B cell (primary cell): ENCODE results near the gene ARSI. TPM values are rescaled to one million over a fixed set of nuclear protein-coding genes. Genes with fewer than 3 reads are reported as not detected.

Experiments used
- ATAC-seq: fragments of 200-7000 bp; cut with Tn5 transposase; one replicate; pipeline ENCODE4 v1.10.0; 2021; ENCODE audit warnings: low read depth, mild to moderate bottlenecking, moderate number of reproducible peaks, moderate library complexity
- CTCF ChIA-PET: fragments of 350-600 bp; sonication (Branson Sonifier 250); formaldehyde crosslinking; loops from one replicate; lab custom pipeline; 2021; ENCODE audit warnings: antibody characterized with exemption, inconsistent platforms; lab: Charles Lee
- POLR2A ChIA-PET: fragments of 350-600 bp; sonication (Branson Sonifier 250); formaldehyde crosslinking; loops from one replicate; lab custom pipeline; 2021; ENCODE audit warnings: antibody characterized with exemption; lab: Charles Lee
- DNase-seq: peaks from one replicate; pipeline ENCODE4 v3.0.0; 2013
- H2AFZ ChIP-seq: 2 replicates; pipeline ENCODE4 v1.6.1; 2012; ENCODE audit warnings: mild to moderate bottlenecking, low read depth, low read length; ENCODE audit not compliant: insufficient read depth, poor library complexity, severe bottlenecking
- H3K27ac ChIP-seq, 2 donors: 1 replicate in 1 of 2; 2 replicates in 1 of 2; pipeline ENCODE4 v1.5.1; 2012 to 2013; ENCODE audit warnings: low read length in 2 of 2, mild to moderate bottlenecking in 2 of 2, moderate library complexity in 1 of 2
- H3K27me3 ChIP-seq, 4 experiments: fragments of 200-600 bp in 1 of 4; sonication (generic) in 1 of 4; replicated peaks in 1 of 4; 1 replicate in 2 of 4; 2 replicates in 2 of 4; pipeline versions ENCODE4 v1.6.1 to v1.7.0; 2013 to 2016; ENCODE audit warnings: low read length in 3 of 4, mild to moderate bottlenecking in 2 of 4, mixed read lengths in 1 of 4, moderate library complexity in 1 of 4; ENCODE audit not compliant: insufficient read depth in 4 of 4, control insufficient read depth in 3 of 4; ENCODE audit errors: control extremely low read depth in 1 of 4
- H3K36me3 ChIP-seq, 2 experiments: replicated peaks in 1 of 2; 1 replicate in 1 of 2; 2 replicates in 1 of 2; pipeline versions ENCODE4 v1.6.1 to v1.7.1; 2013; ENCODE audit warnings: low read length in 1 of 2; ENCODE audit not compliant: insufficient read depth in 2 of 2, control insufficient read depth in 1 of 2; ENCODE audit errors: control extremely low read depth in 1 of 2, extremely low read depth in 1 of 2
- H3K4me1 ChIP-seq, 2 donors: fragments of 200-600 bp in 1 of 2; sonication (generic) in 1 of 2; 1 replicate in 1 of 2; 2 replicates in 1 of 2; pipeline versions ENCODE4 v1.5.1 to v1.6.1; 2013 to 2017; ENCODE audit warnings: low read length in 2 of 2; ENCODE audit not compliant: control insufficient read depth in 2 of 2, insufficient read depth in 2 of 2
- H3K4me2 ChIP-seq: replicated peaks from 2 replicates; pipeline ENCODE3; 2012; ENCODE audit warnings: mild to moderate bottlenecking, low read depth, low read length; ENCODE audit not compliant: poor library complexity, severe bottlenecking
- H3K4me3 ChIP-seq, 5 experiments: fragments of 200-600 bp in 1 of 5; sonication (generic) in 1 of 5; 1 replicate in 3 of 5; 2 replicates in 2 of 5; pipeline versions ENCODE4 v1.5.1 to v1.7.0; 2011 to 2016; ENCODE audit warnings: low read length in 4 of 5, mild to moderate bottlenecking in 4 of 5, low read depth in 2 of 5, control low read depth in 1 of 5, moderate library complexity in 1 of 5; ENCODE audit not compliant: insufficient read depth in 1 of 5; ENCODE audit errors: control extremely low read depth in 1 of 5, extremely low read depth in 1 of 5
- H3K79me2 ChIP-seq: fragments of 200-600 bp; sonication (generic); one replicate; pipeline ENCODE4 v1.6.0; 2016; ENCODE audit warnings: low read length; ENCODE audit not compliant: control insufficient read depth, insufficient read depth
- H3K9ac ChIP-seq: fragments of 200-600 bp; sonication (generic); 2 replicates; pipeline ENCODE4 v1.6.1; 2017; ENCODE audit warnings: mild to moderate bottlenecking, low read length, moderate library complexity
- H3K9me3 ChIP-seq, 3 donors: one replicate each; pipeline versions ENCODE4 v1.6.1 to v1.7.1; 2013; ENCODE audit warnings: low read length in 2 of 3; ENCODE audit not compliant: control insufficient read depth in 2 of 3, insufficient read depth in 1 of 3; ENCODE audit errors: control extremely low read depth in 1 of 3
- H4K20me1 ChIP-seq: 2 replicates; pipeline ENCODE4 v1.6.0; 2012; ENCODE audit warnings: mild to moderate bottlenecking, low read length; ENCODE audit not compliant: insufficient read depth, control insufficient read depth, poor library complexity, severe bottlenecking
- H3K27ac Mint-ChIP-seq: one replicate; pipeline ENCODE4 v1.8.0; 2021; ENCODE audit warnings: mixed read lengths
- H3K27me3 Mint-ChIP-seq: one replicate; pipeline ENCODE4 v1.8.0; 2021; ENCODE audit warnings: mixed read lengths
- H3K4me1 Mint-ChIP-seq: one replicate; pipeline ENCODE4 v1.8.0; 2021; ENCODE audit warnings: mixed read lengths
- H3K4me3 Mint-ChIP-seq: one replicate; pipeline ENCODE4 v1.8.0; 2021; ENCODE audit warnings: mixed read lengths
- H3K9me3 Mint-ChIP-seq: one replicate; pipeline ENCODE4 v1.8.0; 2022; ENCODE audit warnings: mixed read lengths; ENCODE audit not compliant: insufficient read depth
- EZH2 ChIP-seq: IDR thresholded peaks from 2 replicates; pipeline ENCODE4 v1.6.1; 2012; ENCODE audit warnings: borderline replicate concordance, low read depth, mild to moderate bottlenecking, moderate library complexity, low read length; ENCODE audit not compliant: insufficient read depth, poor library complexity, severe bottlenecking
- WGBS: methylation state at CpG from one replicate; pipeline ENCODE4 v1.1.5; 2013; ENCODE audit warnings: missing lambda C conversion rate; ENCODE audit not compliant: insufficient coverage; 5-methylcytosine and 5-hydroxymethylcytosine counted together
- intact Hi-C: fragments of 100-400 bp; cut with micrococcal nuclease; formaldehyde crosslinking; loops from one replicate; pipeline ENCODE4 v1.10.0; 2022
- polyA plus RNA-seq: library from polyadenylated mRNA; depleted of rRNA; stranded (reverse); fragments of >200 nt; gene quantifications from 2 replicates; pipeline ENCODE4 v1.2.3, GENCODE V29; 2012
- total RNA-seq, 2 donors: library from RNA; stranded (reverse); fragments of 120-200 nt in 1 of 2; gene quantifications; 1 replicate in 1 of 2; 2 replicates in 1 of 2; pipeline versions ENCODE4 v1.2.3 to v1.2.4, GENCODE V29; 2013 to 2022
- TF ChIP-seq, protein P1 (sequence below): fragments of 200-600 bp; IDR thresholded peaks from one replicate; pipeline ENCODE4 v1.8.0; 2022; ENCODE audit warnings: antibody characterized with exemption, mild to moderate bottlenecking

The ARSI gene
- total and polyA plus RNA-seq, 2 donors (not counting 1 experiment from before 2014, with no cell fraction given): not detected

DNA sequence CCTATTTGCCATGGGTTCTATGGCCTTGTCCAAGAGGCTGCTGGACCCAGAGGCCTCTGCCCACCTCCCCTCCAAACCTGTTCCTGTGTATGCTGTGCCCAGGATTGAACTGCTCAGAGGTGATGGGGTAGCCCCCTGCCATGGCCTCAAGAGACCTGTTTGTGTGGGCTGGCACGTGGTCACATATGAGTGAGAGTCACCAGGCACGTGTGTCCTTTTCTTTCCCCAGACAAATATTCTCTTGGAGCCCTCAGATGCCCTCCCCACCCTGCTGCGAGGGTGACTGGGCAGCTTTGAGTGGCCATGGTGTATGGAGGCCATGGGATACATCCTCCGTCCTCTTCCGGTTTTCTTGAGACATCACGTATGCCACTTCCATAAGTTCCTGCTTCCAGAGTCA, 43.9 kb upstream of the ARSI start:
- no peaks in the 10 kb centered on the region for H3K79me2 ChIP-seq
- Mint-ChIP-seq H3K27ac (no peak overlapping the region), H3K4me1 (peaks cover 7% of the 10 kb centered on the region), H3K4me3 (no peak overlapping the region), H3K27me3 (no peaks in the 10 kb centered on the region), H3K9me3 (no peaks in the 10 kb centered on the region)
- ChIA-PET CTCF (no interaction called here), POLR2A (no interaction called here)
- H3K4me1 ChIP-seq: peaks cover 8% of the 10 kb centered on the region in 2 donors
- TF ChIP-seq, protein P1, sequence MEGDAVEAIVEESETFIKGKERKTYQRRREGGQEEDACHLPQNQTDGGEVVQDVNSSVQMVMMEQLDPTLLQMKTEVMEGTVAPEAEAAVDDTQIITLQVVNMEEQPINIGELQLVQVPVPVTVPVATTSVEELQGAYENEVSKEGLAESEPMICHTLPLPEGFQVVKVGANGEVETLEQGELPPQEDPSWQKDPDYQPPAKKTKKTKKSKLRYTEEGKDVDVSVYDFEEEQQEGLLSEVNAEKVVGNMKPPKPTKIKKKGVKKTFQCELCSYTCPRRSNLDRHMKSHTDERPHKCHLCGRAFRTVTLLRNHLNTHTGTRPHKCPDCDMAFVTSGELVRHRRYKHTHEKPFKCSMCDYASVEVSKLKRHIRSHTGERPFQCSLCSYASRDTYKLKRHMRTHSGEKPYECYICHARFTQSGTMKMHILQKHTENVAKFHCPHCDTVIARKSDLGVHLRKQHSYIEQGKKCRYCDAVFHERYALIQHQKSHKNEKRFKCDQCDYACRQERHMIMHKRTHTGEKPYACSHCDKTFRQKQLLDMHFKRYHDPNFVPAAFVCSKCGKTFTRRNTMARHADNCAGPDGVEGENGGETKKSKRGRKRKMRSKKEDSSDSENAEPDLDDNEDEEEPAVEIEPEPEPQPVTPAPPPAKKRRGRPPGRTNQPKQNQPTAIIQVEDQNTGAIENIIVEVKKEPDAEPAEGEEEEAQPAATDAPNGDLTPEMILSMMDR: no peak
- TF ChIP-seq EZH2: no peak
- no peak overlapping the region for H3K4me3 ChIP-seq
- DNase-seq (no peak), ATAC-seq (no peak)
- H3K36me3 ChIP-seq: no peaks in the 10 kb centered on the region
- no CpG with 5 or more reads among the region's 6 CpGs for WGBS
- H2AFZ ChIP-seq: no peak overlapping the region
- no peak overlapping the region for H3K9ac ChIP-seq
- no peaks in the 10 kb centered on the region for H4K20me1 ChIP-seq
- H3K27ac ChIP-seq: no peak overlapping the region
- no peaks in the 10 kb centered on the region for H3K9me3 ChIP-seq
- no peaks in the 10 kb centered on the region for H3K27me3 ChIP-seq
- H3K4me2 ChIP-seq: no peak overlapping the region
- intact Hi-C loops: no loop called here

DNA sequence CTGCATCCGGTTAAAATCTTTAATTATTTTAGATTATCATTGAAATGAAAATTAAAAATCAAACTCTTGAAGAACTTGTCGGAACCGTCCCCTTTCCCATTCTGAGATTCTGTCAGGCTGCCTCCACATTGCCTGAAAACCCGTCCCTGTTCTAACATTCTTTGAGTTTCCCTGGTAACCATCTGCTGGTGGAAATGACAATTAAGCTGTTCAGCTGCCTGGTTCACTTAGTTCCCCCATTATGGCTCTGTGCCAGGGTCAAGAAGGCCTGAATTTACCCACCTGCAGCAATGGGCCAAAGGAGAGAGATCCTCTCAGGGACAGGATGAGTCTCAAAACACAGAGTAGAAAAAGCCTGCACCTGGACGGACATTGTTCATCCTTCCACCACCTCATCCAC, 43.0 kb upstream of the ARSI start:
- no peaks in the 10 kb centered on the region for H4K20me1 ChIP-seq
- no peaks in the 10 kb centered on the region for H3K27me3 ChIP-seq
- Mint-ChIP-seq H3K9me3 (no peaks in the 10 kb centered on the region), H3K4me3 (no peak overlapping the region), H3K27ac (no peak overlapping the region), H3K4me1 (peaks cover 4% of the 10 kb centered on the region), H3K27me3 (no peaks in the 10 kb centered on the region)
- H3K4me2 ChIP-seq: no peak overlapping the region
- no peaks in the 10 kb centered on the region for H3K79me2 ChIP-seq
- H3K36me3 ChIP-seq: no peaks in the 10 kb centered on the region
- no peak overlapping the region for H3K27ac ChIP-seq
- H2AFZ ChIP-seq: no peak overlapping the region
- ChIA-PET POLR2A (no interaction called here), CTCF (interaction anchor here (0.7 kb wide), 1 partner anchor 91 kb away, joined by 3 read pairs; no protein-coding TSS in a partner anchor)
- intact Hi-C loops: no loop called here
- no peak overlapping the region for H3K9ac ChIP-seq
- DNase-seq: no peak
- H3K4me3 ChIP-seq: no peak overlapping the region
- WGBS: 93% methylated on average over 3 of the region's 5 CpGs
- H3K4me1 ChIP-seq: peaks cover 4% of the 10 kb centered on the region in 2 donors
- no peak for TF ChIP-seq EZH2
- TF ChIP-seq, protein P1: no peak
- ATAC-seq: no peak
- no peaks in the 10 kb centered on the region for H3K9me3 ChIP-seq
